Right cardiac atrium (tissue), 5 donors: ENCODE data around the gene STX3. TPM values are rescaled to one million over a fixed set of nuclear protein-coding genes. Genes with fewer than 3 reads are reported as not detected.

Experiments
- ATAC-seq, 2 donors: fragments of 200-7000 bp; cut with Tn5 transposase; one replicate each; pipeline versions ENCODE4 v1.8.0 to v1.9.1; 2020; ENCODE audit warnings: moderate library complexity in 2 of 2, mild to moderate bottlenecking in 1 of 2
- DNase-seq, 3 donors: peaks; one replicate each; pipeline ENCODE4 v3.0.0-alpha.2; 2020
- H3K27ac ChIP-seq: one replicate; pipeline ENCODE4 v1.5.1; 2013; ENCODE audit warnings: mild to moderate bottlenecking, low read length, control low read depth, moderate library complexity
- H3K27me3 ChIP-seq: one replicate; pipeline ENCODE4 v1.6.1; 2013; ENCODE audit not compliant: control insufficient read depth, insufficient read depth
- H3K4me1 ChIP-seq: one replicate; pipeline ENCODE4 v1.6.1; 2013; ENCODE audit warnings: low read length; ENCODE audit not compliant: control insufficient read depth, insufficient read depth
- H3K4me3 ChIP-seq: one replicate; pipeline ENCODE4 v1.5.1; 2013; ENCODE audit warnings: low read length, control low read depth
- H3K9me3 ChIP-seq: one replicate; pipeline ENCODE4 v1.6.1; 2013; ENCODE audit warnings: low read length; ENCODE audit not compliant: control insufficient read depth
- WGBS: extraction: QIAGEN DNeasy Blood & Tissue Kit; methylation state at CpG from one replicate; pipeline ENCODE4 v1.1.7; 2013; 5-methylcytosine and 5-hydroxymethylcytosine counted together
- intact Hi-C, 4 donors: fragments of 100-400 bp; cut with DNase I; formaldehyde crosslinking; loops; one replicate each; pipeline versions ENCODE4 v1.11.0 to v1.14.0; 2022 to 2023
- polyA plus RNA-seq: library from polyadenylated mRNA; stranded (reverse); fragments of 200-250 nt; gene quantifications from one replicate; pipeline ENCODE4 v1.2.3, GENCODE V29; 2013
- total RNA-seq, 4 donors: library from RNA; stranded (reverse); fragmentation: NEBNext Ultra II Directional; extraction: Animal tissue kit (Norgen Biotek cat#: 25700); gene quantifications; one replicate each; pipeline ENCODE4 v1.2.1, GENCODE V29; 2021
- donor health status: healthy with polysubstance abuse.
- donor health status: DM: no; HTN: yes; CAD: no.
- donor health status: DM: no; HTN: no; CAD: no.
- donor health status: DM: no; HTN: yes; CAD: no; lungs with severe emphysema.
- donor health status: DM: yes; HTN: yes; CAD: no.

The STX3 gene
- total and polyA plus RNA-seq, 5 donors, result 7.1 to 12.0 (median 10.4) TPM

DNA sequence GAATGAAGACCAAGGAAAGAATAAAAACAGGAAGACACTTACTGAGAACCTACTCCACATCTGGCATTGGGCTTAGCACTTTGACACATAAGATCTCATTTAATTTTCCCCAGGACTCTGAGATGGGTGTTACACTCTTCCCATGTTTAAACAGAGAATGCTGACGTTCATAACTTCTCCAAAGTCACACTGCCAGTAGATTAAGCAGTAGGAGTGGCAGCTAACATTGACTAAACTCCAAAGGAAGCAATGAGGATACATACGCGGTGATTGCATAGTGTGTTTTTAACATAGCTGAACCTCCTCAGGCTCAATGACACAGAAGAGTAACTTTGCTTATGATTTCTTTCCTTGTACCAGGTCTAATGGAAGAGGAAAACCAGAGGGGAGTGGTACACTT is 27.0 kb upstream of the STX3 start:
- no peaks in the 10 kb centered on the region for H3K27me3 ChIP-seq
- H3K9me3 ChIP-seq, result no peaks in the 10 kb centered on the region
- ATAC-seq (no peak), DNase-seq (no peak)
- H3K4me3 ChIP-seq, result no peak overlapping the region
- intact Hi-C loops, result no loop called here
- no peak overlapping the region for H3K27ac ChIP-seq
- WGBS, result 72% methylated on average over 3 of the region's 3 CpGs
- no peaks in the 10 kb centered on the region for H3K4me1 ChIP-seq

GRCh38 chr11:59728913-59729312 is 26.3 kb upstream of the STX3 start:
- WGBS, result 31% methylated on average over 1 of the region's 1 CpG
- Histone ChIP-seq H3K4me1 (no peaks in the 10 kb centered on the region), H3K9me3 (no peaks in the 10 kb centered on the region), H3K4me3 (no peak overlapping the region), H3K27ac (no peak overlapping the region), H3K27me3 (no peaks in the 10 kb centered on the region)
- DNase-seq (no peak), ATAC-seq (peak in 1 of 2 donors; percentile 11)
- intact Hi-C loops, result no loop called here

DNA sequence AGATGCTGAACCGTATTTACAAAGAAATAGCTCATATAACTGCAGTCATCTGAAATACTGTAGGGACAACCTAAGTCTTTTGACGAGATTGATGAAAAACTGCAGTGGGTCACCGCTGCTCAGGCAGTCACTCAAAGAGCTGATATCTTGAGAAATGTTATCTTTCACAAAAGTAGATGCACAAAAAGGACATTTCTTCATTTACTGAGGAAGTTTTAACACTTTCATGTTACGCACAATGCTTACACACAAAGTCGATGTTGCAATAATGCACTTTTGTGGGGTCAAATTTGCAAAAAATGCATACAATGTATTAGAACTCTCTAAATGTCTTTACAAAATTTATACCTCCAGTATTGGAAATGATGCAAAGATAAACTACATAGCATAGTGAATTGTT is 25.3 kb upstream of the STX3 start:
- H3K27me3 ChIP-seq, result no peaks in the 10 kb centered on the region
- intact Hi-C loops, result no loop called here
- no peak for DNase-seq
- H3K4me1 ChIP-seq, result no peaks in the 10 kb centered on the region
- no peak overlapping the region for H3K27ac ChIP-seq
- 74% methylated on average over 5 of the region's 5 CpGs for WGBS
- no peak for ATAC-seq
- H3K9me3 ChIP-seq, result no peaks in the 10 kb centered on the region
- H3K4me3 ChIP-seq, result no peak overlapping the region

- intact Hi-C loops, result no loop called here
- Histone ChIP-seq H3K4me3 (no peak overlapping the region), H3K27me3 (no peaks in the 10 kb centered on the region), H3K4me1 (no peaks in the 10 kb centered on the region), H3K9me3 (no peaks in the 10 kb centered on the region), H3K27ac (no peak overlapping the region)
- no peak for DNase-seq
- WGBS, result 67% methylated on average over 2 of the region's 2 CpGs
- no peak for ATAC-seq
These were observed 24.1 kb upstream of the STX3 start for GRCh38 chr11:59730896-59731565.

GRCh38 chr11:59746111-59746510 is 9.1 kb upstream of the STX3 start:
- DNase-seq, result no peak
- Histone ChIP-seq H3K27me3 (no peaks in the 10 kb centered on the region), H3K27ac (no peak overlapping the region), H3K4me1 (no peaks in the 10 kb centered on the region), H3K4me3 (no peak overlapping the region), H3K9me3 (no peaks in the 10 kb centered on the region)
- intact Hi-C loops, result no loop called here
- 89% methylated on average over 2 of the region's 2 CpGs for WGBS
- no peak for ATAC-seq

- Histone ChIP-seq H3K4me1 (peaks cover 6% of the 10 kb centered on the region), H3K4me3 (peak overlapping the region; percentile 83), H3K27ac (no peak overlapping the region), H3K27me3 (no peaks in the 10 kb centered on the region), H3K9me3 (no peaks in the 10 kb centered on the region)
- peak; percentile 87 to 94 (median 92) for DNase-seq
- intact Hi-C loops, result loop anchor here (1.0 to 5.0 kb wide), 3 partner anchors 48 to 49 kb away; no protein-coding TSS in a partner anchor
- WGBS, result 31% methylated on average over 47 of the region's 47 CpGs
- peak; percentile 83 to 84 for ATAC-seq
These were observed 1.3 kb upstream of the STX3 start for GRCh38 chr11:59753650-59754493.

- intact Hi-C loops, result loop anchor here (1.0 to 5.0 kb wide), 3 partner anchors 48 kb away; no protein-coding TSS in a partner anchor
- Histone ChIP-seq H3K9me3 (no peaks in the 10 kb centered on the region), H3K4me1 (peaks cover 6% of the 10 kb centered on the region), H3K4me3 (peak overlapping the region; percentile 83), H3K27ac (peak overlapping the region; percentile 87), H3K27me3 (no peaks in the 10 kb centered on the region)
- ATAC-seq, result no peak
- no peak for DNase-seq
- under 1% methylated on average over 20 of the region's 20 CpGs for WGBS
These were observed 700 bp upstream of the STX3 start for GRCh38 chr11:59754494-59754858.

GRCh38 chr11:59755701-59756557 is 753 bp downstream of the STX3 start:
- Histone ChIP-seq H3K4me3 (peak overlapping the region; percentile 83), H3K27me3 (no peaks in the 10 kb centered on the region), H3K27ac (peak overlapping the region; percentile 87), H3K4me1 (peaks cover 6% of the 10 kb centered on the region), H3K9me3 (no peaks in the 10 kb centered on the region)
- intact Hi-C loops, result loop anchor here in 2 of 4 donors (2.0 kb wide), 1 partner anchor 47 kb away; no protein-coding TSS in a partner anchor
- ATAC-seq (peak; percentile 85 to 92), DNase-seq (peak; percentile 81 to 89 (median 82))
- WGBS, result 7% methylated on average over 23 of the region's 23 CpGs

GRCh38 chr11:59756558-59756840 is 1.3 kb downstream of the STX3 start:
- H3K4me3 ChIP-seq, result no peak overlapping the region
- H3K4me1 ChIP-seq, result peaks cover 6% of the 10 kb centered on the region
- H3K9me3 ChIP-seq, result no peaks in the 10 kb centered on the region
- no peak for DNase-seq
- 45% methylated on average over 3 of the region's 3 CpGs for WGBS
- intact Hi-C loops, result no loop called here
- ATAC-seq, result no peak
- H3K27me3 ChIP-seq, result no peaks in the 10 kb centered on the region
- H3K27ac ChIP-seq, result no peak overlapping the region

DNA sequence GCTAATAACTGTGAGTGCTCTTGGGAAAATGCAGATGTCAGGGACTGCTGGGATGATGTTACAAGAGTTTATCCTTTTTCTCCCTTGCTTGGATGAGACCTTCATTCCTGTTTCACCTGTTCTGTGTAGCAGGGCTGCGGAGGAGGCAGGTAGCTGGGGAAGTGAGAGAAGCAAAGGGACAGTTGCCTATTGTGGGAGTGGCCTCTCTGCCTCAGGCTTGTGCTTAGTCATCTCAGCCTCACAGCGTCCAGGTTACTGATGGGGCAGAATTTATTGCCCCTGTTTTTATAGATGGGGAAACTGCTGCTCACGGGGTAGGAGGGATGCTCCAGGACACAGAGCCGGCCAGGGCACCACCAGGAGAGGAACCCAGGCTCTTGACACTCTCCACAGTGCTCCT is 1.7 kb downstream of the STX3 start:
- intact Hi-C loops, result no loop called here
- no peak for ATAC-seq
- Histone ChIP-seq H3K4me1 (peaks cover 6% of the 10 kb centered on the region), H3K27ac (peak overlapping the region; percentile 26), H3K27me3 (no peaks in the 10 kb centered on the region), H3K4me3 (no peak overlapping the region), H3K9me3 (no peaks in the 10 kb centered on the region)
- WGBS, result 65% methylated on average over 4 of the region's 4 CpGs
- DNase-seq, result no peak
